H1 (cell line): ENCODE results near the gene CCDC82. TPM values are rescaled to one million over a fixed set of nuclear protein-coding genes. Genes with fewer than 3 reads are reported as not detected.

Source experiments
- BRCA1 ChIP-seq: IDR thresholded peaks from 2 replicates; pipeline ENCODE4 v1.6.1; 2012; ENCODE audit warnings: low read depth, low read length, improper control_type of control experiment
- KDM1A ChIP-seq: fragments of 200-600, 300-600 bp; sonication (generic); IDR thresholded peaks from 2 replicates; pipeline ENCODE4 v1.7.1; 2016; ENCODE audit warnings: mild to moderate bottlenecking, low read length, borderline replicate concordance
- RNF2 ChIP-seq: fragments of 200-900, 300-1000 bp; sonication (generic); IDR thresholded peaks from 2 replicates; pipeline ENCODE4 v1.7.1; 2016; ENCODE audit warnings: borderline replicate concordance, low read depth, mild to moderate bottlenecking, antibody characterized with exemption, low read length; ENCODE audit not compliant: poor library complexity, severe bottlenecking; ENCODE audit errors: missing control alignments
- SAP30 ChIP-seq: fragments of 300-600 bp; sonication (generic); IDR thresholded peaks from 2 replicates; pipeline ENCODE4 v1.7.1; 2012; ENCODE audit warnings: low read length, moderate library complexity, mild to moderate bottlenecking, inconsistent platforms; ENCODE audit not compliant: insufficient read depth, insufficient replicate concordance
- SP1 ChIP-seq: IDR thresholded peaks from 2 replicates; pipeline ENCODE4 v1.6.1; 2011; ENCODE audit warnings: low read depth, low read length
- polyA plus RNA-seq, 7 experiments: library from polyadenylated mRNA; depleted of rRNA in 3 of 7; stranded (reverse) in 5 of 7; unstranded in 2 of 7; fragments of >200 nt in 5 of 7; fragments of 200-250 nt in 2 of 7; gene quantifications; 1 replicate in 5 of 7; 2 replicates in 1 of 7; 4 replicates in 1 of 7; pipeline versions ENCODE4 v1.2.1 to v1.2.3, GENCODE V29; 2011 to 2013; ENCODE audit warnings: missing spikeins in 2 of 7, mixed read lengths in 2 of 7
- total RNA-seq: library from RNA; stranded (reverse); fragmentation: NEBNext Ultra II Directional; extraction: Animal tissue kit (Norgen Biotek cat#: 25700); gene quantifications from 2 replicates; pipeline ENCODE4 v1.2.1, GENCODE V29; 2021

CCDC82 gene
- total and polyA plus RNA-seq, 2 of the 8 experiments (the other 6 are each of a cell fraction or from before 2014, with no cell fraction given), result 6.0 to 15.2 TPM

- TF ChIP-seq SP1 (no peak), BRCA1 (no peak), RNF2 (no peak), KDM1A (no peak), SAP30 (no peak)
Measured at GRCh38 chr11:96333191-96333719, 56.5 kb downstream of the CCDC82 start (continued).
